Vagina (tissue), 2 donors: ENCODE data around the gene PYDC2. TPM values are rescaled to one million over a fixed set of nuclear protein-coding genes. Genes with fewer than 3 reads are reported as not detected.

ENCODE experiments used
- DNase-seq, 2 donors: peaks; one replicate each; pipeline ENCODE4 v3.0.0-alpha.2; 2017; ENCODE audit errors: extremely low spot score in 2 of 2
- H3K27ac ChIP-seq: fragments of 200-600 bp; sonication (generic); one replicate; pipeline ENCODE4 v1.5.1; 2019
- H3K27me3 ChIP-seq: fragments of 200-600 bp; sonication (generic); one replicate; pipeline ENCODE4 v1.5.1; 2019
- H3K36me3 ChIP-seq, 2 donors: fragments of 200-600 bp; sonication (generic); one replicate each; pipeline ENCODE4 v1.5.1; 2017 to 2019
- H3K4me1 ChIP-seq: fragments of 200-600 bp; sonication (generic); one replicate; pipeline ENCODE4 v1.5.1; 2019
- H3K4me3 ChIP-seq, 2 donors: fragments of 200-600 bp; sonication (generic); 1 replicate in 1 of 2; 2 replicates in 1 of 2; pipeline ENCODE4 v1.5.1; 2016 to 2019
- H3K9me3 ChIP-seq: fragments of 200-600 bp; sonication (generic); one replicate; pipeline ENCODE4 v1.5.1; 2019
- POLR2A ChIP-seq, 2 donors: fragments of 450-650 bp; IDR thresholded peaks; one replicate each; pipeline ENCODE4 v1.6.1; 2017; ENCODE audit warnings: antibody characterized with exemption in 2 of 2, mild to moderate bottlenecking in 2 of 2, moderate library complexity in 2 of 2
- POLR2AphosphoS5 ChIP-seq, 2 donors: sonication (generic); formaldehyde crosslinking; IDR thresholded peaks; one replicate each; pipeline ENCODE4 v1.9.0; 2017; ENCODE audit warnings: antibody characterized with exemption in 2 of 2, mild to moderate bottlenecking in 2 of 2, low read depth in 1 of 2; ENCODE audit not compliant: insufficient read depth in 1 of 2
- intact Hi-C: fragments of 100-400 bp; cut with DNase I; formaldehyde crosslinking; loops from one replicate; pipeline ENCODE4 v1.15.1; 2023
- total RNA-seq: library from RNA; depleted of rRNA; stranded (reverse); fragments of >200 nt; gene quantifications from one replicate; pipeline ENCODE4 v1.2.3, GENCODE V29; 2016
- TF ChIP-seq, protein P1 (sequence below), 3 experiments: fragments of 450-650 bp in 2 of 3; fragments of 200-600 bp in 1 of 3; sonication (generic) in 1 of 3; IDR thresholded peaks; one replicate each; pipeline ENCODE4 v1.5.1; 2017 to 2019; ENCODE audit warnings: antibody characterized with exemption in 3 of 3, mild to moderate bottlenecking in 2 of 3, moderate library complexity in 2 of 3

The PYDC2 gene
- total RNA-seq, 1 donor from 2014 or later: not detected

DNA sequence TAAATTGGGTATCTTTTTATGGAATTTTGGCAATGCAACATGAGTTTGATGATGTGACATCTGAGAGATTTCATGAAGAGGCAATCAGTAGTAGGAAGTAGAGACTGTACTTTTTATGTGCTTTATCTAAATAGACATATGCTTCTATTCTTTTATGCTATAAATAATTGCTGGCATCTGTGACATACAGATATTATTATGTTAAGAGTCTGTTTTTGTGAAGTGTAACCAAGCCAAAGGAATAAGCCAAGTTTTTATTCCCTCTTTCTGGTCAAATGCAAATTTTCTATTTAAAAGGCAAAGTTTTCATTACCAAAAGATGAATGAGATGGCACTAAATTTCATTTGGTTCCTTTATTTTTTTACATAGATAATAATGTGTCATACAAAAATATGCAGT lies 32.4 kb downstream of the PYDC2 start:
- no peaks in the 10 kb centered on the region for H3K36me3 ChIP-seq
- H3K9me3 ChIP-seq: no peaks in the 10 kb centered on the region
- no peaks in the 10 kb centered on the region for H3K27me3 ChIP-seq
- no peaks in the 10 kb centered on the region for H3K4me1 ChIP-seq
- DNase-seq: no peak
- H3K27ac ChIP-seq: no peak overlapping the region
- intact Hi-C loops: no loop called here
- no peak overlapping the region for H3K4me3 ChIP-seq
- TF ChIP-seq, protein P1, sequence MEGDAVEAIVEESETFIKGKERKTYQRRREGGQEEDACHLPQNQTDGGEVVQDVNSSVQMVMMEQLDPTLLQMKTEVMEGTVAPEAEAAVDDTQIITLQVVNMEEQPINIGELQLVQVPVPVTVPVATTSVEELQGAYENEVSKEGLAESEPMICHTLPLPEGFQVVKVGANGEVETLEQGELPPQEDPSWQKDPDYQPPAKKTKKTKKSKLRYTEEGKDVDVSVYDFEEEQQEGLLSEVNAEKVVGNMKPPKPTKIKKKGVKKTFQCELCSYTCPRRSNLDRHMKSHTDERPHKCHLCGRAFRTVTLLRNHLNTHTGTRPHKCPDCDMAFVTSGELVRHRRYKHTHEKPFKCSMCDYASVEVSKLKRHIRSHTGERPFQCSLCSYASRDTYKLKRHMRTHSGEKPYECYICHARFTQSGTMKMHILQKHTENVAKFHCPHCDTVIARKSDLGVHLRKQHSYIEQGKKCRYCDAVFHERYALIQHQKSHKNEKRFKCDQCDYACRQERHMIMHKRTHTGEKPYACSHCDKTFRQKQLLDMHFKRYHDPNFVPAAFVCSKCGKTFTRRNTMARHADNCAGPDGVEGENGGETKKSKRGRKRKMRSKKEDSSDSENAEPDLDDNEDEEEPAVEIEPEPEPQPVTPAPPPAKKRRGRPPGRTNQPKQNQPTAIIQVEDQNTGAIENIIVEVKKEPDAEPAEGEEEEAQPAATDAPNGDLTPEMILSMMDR (IDR thresholded peaks at IDR 0.05): no peak
- TF ChIP-seq POLR2AphosphoS5 (IDR thresholded peaks at IDR 0.05; ENCODE audit: insufficient read depth in 1 of 2, low read depth in 1 of 2) (no peak), POLR2A (IDR thresholded peaks at IDR 0.05) (no peak)

DNA sequence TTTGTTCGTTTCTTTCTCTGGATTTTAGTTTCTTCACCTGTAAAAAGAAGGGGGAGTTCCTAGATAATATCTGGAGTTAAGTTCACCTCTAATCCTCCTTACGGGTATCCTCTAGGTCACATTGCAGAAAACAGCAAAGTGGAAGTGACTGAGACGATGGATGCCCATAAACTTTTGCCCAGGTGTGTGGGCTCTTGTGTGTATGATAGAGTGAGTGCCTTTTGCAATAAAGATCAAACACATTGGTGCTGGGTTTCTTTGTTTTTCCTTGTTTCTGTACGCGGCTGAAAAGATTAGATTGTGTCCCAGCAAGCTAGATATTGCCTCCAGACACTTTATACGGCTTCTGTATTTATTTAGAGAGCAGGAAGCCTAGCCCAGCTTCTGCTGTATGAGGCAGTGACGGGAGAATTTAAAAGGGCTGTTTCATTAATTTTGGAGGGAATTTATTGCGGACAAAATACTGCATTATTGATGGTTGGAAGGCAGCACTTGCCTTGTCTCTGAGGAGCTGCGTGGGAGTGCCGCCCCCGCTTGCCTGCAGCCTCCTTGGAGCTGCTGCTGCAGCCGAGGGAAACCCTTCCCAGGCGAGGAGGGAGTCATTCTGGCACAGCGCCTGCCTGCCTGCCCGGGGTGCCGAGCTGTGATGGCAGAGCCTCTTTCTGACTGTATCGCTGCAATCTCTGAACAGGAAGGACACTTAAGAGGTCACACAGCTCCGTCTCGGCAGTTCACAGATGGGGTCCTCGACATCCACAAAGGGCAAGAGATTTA lies 38.5 kb downstream of the PYDC2 start:
- H3K36me3 ChIP-seq: no peaks in the 10 kb centered on the region
- peak overlapping the region in 1 of 2 donors; percentile 6 for H3K4me3 ChIP-seq
- intact Hi-C loops: no loop called here
- peaks cover 9% of the 10 kb centered on the region for H3K4me1 ChIP-seq
- DNase-seq: no peak
- H3K9me3 ChIP-seq: no peaks in the 10 kb centered on the region
- no peak overlapping the region for H3K27ac ChIP-seq
- H3K27me3 ChIP-seq: no peaks in the 10 kb centered on the region
- TF ChIP-seq POLR2A (IDR thresholded peaks at IDR 0.05): no peak
- no peak for TF ChIP-seq POLR2AphosphoS5 (IDR thresholded peaks at IDR 0.05; ENCODE audit: insufficient read depth in 1 of 2, low read depth in 1 of 2)
- TF ChIP-seq, protein P1 (IDR thresholded peaks at IDR 0.05): no peak

DNA sequence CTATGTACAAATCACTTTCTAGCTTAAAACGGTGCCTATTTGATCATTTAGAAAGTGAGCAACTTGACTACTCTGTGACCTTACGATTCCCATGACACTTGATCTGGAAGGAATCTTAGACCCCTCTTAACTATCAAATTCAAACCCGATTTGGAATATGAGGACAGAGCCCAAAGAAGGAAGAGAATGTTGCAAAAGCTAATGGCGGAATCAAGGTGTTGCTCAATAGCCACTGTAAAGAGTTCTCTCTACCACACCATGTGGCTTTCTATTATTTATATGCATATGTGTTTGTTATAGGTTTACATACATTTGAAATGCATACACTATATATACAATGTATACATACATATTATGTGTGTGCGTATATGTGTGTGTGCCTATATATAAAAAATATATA lies 39.9 kb downstream of the PYDC2 start:
- no peaks in the 10 kb centered on the region for H3K36me3 ChIP-seq
- H3K4me1 ChIP-seq: peaks cover 9% of the 10 kb centered on the region
- DNase-seq: no peak
- no peak overlapping the region for H3K27ac ChIP-seq
- no peaks in the 10 kb centered on the region for H3K27me3 ChIP-seq
- intact Hi-C loops: no loop called here
- H3K4me3 ChIP-seq: no peak overlapping the region
- TF ChIP-seq POLR2AphosphoS5 (IDR thresholded peaks at IDR 0.05; ENCODE audit: insufficient read depth in 1 of 2, low read depth in 1 of 2) (no peak), POLR2A (IDR thresholded peaks at IDR 0.05) (no peak)
- TF ChIP-seq, protein P1 (IDR thresholded peaks at IDR 0.05): no peak
- no peaks in the 10 kb centered on the region for H3K9me3 ChIP-seq

DNA sequence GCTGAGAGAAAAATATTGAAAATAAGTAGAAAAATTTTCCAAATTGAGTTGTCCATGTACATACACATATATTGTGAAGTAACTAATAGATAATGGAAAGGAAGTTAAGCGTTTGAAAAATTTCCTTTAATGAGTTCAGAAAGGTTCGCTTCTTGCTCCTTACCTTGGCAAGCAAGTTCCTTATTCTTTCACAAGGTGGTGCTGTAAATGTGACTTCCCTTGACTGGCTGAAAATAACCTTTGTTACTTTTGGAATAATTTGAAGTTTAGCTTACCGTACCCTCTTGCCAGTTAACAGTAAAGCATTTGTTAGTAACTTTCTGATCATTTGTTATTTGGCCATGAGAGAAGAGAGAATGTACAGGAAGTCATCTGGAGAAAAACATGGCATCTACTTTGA lies 41.6 kb downstream of the PYDC2 start:
- H3K27ac ChIP-seq: no peak overlapping the region
- H3K27me3 ChIP-seq: no peaks in the 10 kb centered on the region
- peaks cover 9% of the 10 kb centered on the region for H3K4me1 ChIP-seq
- no peaks in the 10 kb centered on the region for H3K36me3 ChIP-seq
- intact Hi-C loops: no loop called here
- DNase-seq: no peak
- TF ChIP-seq, protein P1 (IDR thresholded peaks at IDR 0.05): no peak
- TF ChIP-seq POLR2A (IDR thresholded peaks at IDR 0.05) (no peak), POLR2AphosphoS5 (IDR thresholded peaks at IDR 0.05; ENCODE audit: insufficient read depth in 1 of 2, low read depth in 1 of 2) (no peak)
- H3K4me3 ChIP-seq: no peak overlapping the region
- H3K9me3 ChIP-seq: no peaks in the 10 kb centered on the region

DNA sequence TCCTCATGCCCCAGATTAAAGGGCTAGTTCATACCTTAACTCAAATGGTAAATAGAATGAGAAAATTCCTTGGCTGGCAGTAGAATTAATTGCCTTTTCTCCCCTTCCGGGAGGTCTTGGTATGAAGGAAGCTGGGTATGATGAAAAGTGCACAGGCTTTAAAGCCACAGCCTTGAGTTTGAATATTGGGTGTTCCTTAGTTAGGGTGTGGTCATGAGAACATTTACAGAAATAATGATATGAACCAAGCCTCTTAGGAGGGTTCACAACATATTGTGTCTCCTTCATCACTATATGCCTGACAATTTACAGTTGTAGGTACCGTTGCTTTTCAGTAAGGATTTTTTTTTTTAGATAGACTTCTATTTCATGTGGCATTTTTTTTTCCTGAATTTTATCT lies 48.1 kb downstream of the PYDC2 start:
- H3K36me3 ChIP-seq: no peaks in the 10 kb centered on the region
- H3K27ac ChIP-seq: no peak overlapping the region
- TF ChIP-seq, protein P1 (IDR thresholded peaks at IDR 0.05): no peak
- TF ChIP-seq POLR2AphosphoS5 (IDR thresholded peaks at IDR 0.05; ENCODE audit: insufficient read depth in 1 of 2, low read depth in 1 of 2) (no peak), POLR2A (IDR thresholded peaks at IDR 0.05) (no peak)
- intact Hi-C loops: no loop called here
- no peaks in the 10 kb centered on the region for H3K9me3 ChIP-seq
- no peaks in the 10 kb centered on the region for H3K27me3 ChIP-seq
- no peaks in the 10 kb centered on the region for H3K4me1 ChIP-seq
- no peak for DNase-seq
- H3K4me3 ChIP-seq: no peak overlapping the region
